Muscle layer of duodenum (tissue), 2 donors: ENCODE data around the gene TMEM89.

Experiments used
- H3K27ac ChIP-seq: one replicate; pipeline ENCODE4 v1.7.0; 2013; ENCODE audit warnings: mild to moderate bottlenecking, low read length
- H3K27me3 ChIP-seq: one replicate; pipeline ENCODE4 v1.7.0; 2013; ENCODE audit warnings: low read depth, mild to moderate bottlenecking, control low read depth, low read length
- H3K36me3 ChIP-seq, 2 donors: one replicate each; pipeline ENCODE4 v1.7.0; 2013; ENCODE audit warnings: low read length in 2 of 2, control low read depth in 1 of 2, mild to moderate bottlenecking in 1 of 2; ENCODE audit not compliant: insufficient read depth in 2 of 2, control insufficient read depth in 1 of 2
- H3K4me1 ChIP-seq, 2 donors: one replicate each; pipeline ENCODE4 v1.7.0; 2013; ENCODE audit warnings: low read length in 2 of 2, mild to moderate bottlenecking in 2 of 2, control low read depth in 1 of 2, moderate library complexity in 1 of 2; ENCODE audit not compliant: insufficient read depth in 2 of 2, control insufficient read depth in 1 of 2
- H3K4me3 ChIP-seq, 2 donors: one replicate each; pipeline ENCODE4 v1.7.0; 2013; ENCODE audit warnings: low read length in 2 of 2, low read depth in 1 of 2, mild to moderate bottlenecking in 1 of 2
- H3K9me3 ChIP-seq, 2 donors: one replicate each; pipeline ENCODE4 v1.7.0; 2013; ENCODE audit warnings: low read length in 2 of 2, control low read depth in 1 of 2, mild to moderate bottlenecking in 1 of 2; ENCODE audit not compliant: control insufficient read depth in 1 of 2
- donor health status: healthy.

TMEM89 gene

GRCh38 chr3:48594417-48595049 lies 27.0 kb downstream of the TMEM89 start:
- Histone ChIP-seq H3K4me3 (peak overlapping the region; percentile 21 to 53), H3K27me3 (peaks cover 4% of the 10 kb centered on the region), H3K4me1 (peaks cover 13 to 36% of the 10 kb centered on the region in 2 donors), H3K9me3 (no peaks in the 10 kb centered on the region), H3K36me3 (peaks cover 20 to 21% of the 10 kb centered on the region in 2 donors), H3K27ac (no peak overlapping the region)

DNA sequence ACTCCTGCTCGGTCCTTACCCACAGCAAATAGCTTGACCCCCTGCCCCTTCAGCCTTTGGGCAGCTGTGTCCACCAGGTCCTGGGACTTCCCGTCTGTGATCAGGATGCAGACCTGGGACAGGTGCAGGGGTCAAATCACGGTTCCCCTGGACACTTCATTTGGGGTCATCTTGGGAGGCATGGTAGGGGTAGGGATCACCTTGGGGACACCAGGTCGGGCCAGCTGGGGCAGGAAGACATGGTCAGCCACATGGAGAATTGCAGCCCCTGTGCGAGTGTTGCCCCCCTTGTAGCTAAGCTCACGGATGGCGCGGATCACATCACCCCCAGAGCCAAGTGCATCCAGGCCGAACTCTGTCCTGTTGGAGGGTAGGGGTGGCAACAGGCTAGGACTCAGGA lies 28.2 kb downstream of the TMEM89 start:
- Histone ChIP-seq H3K36me3 (peaks cover 8 to 10% of the 10 kb centered on the region in 2 donors), H3K4me3 (no peak overlapping the region), H3K27me3 (peaks cover 4% of the 10 kb centered on the region), H3K9me3 (no peaks in the 10 kb centered on the region), H3K27ac (no peak overlapping the region), H3K4me1 (peaks cover 4 to 24% of the 10 kb centered on the region in 2 donors)

DNA sequence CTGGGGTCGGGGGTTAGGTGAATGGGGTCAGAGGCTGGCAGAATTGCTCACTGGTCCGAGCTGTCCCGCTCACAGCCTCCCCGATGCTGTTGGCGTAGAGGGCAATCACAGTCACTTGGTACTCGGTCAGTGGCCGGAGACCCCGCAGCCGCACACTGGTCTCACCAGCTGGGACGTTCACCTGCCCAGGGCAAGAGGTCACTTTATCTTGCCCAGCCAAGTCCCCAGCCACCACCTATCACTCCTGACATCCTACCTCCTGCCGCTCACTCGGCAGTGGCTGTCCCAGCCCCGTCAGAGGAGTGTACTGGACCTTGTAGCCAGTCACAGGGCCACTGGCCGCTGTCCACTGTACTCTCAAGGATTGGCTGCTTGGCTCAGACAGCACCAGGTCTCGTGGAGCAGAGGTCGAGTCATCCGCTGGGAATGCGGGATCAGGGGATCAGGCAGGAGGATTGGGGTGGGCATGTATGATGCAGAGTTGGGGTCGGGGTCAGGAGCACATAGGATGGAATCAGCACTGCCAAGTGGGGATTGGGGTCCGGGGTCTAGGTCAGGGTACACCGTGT lies 29.0 kb downstream of the TMEM89 start:
- H3K4me3 ChIP-seq, result no peak overlapping the region
- peaks cover 4% of the 10 kb centered on the region for H3K27me3 ChIP-seq
- H3K36me3 ChIP-seq, result peaks cover under 1 to 4% of the 10 kb centered on the region in 2 donors
- no peak overlapping the region for H3K27ac ChIP-seq
- H3K4me1 ChIP-seq, result peaks cover 4 to 17% of the 10 kb centered on the region in 2 donors
- no peaks in the 10 kb centered on the region for H3K9me3 ChIP-seq

- H3K27ac ChIP-seq, result no peak overlapping the region
- peaks cover 4% of the 10 kb centered on the region for H3K27me3 ChIP-seq
- H3K4me1 ChIP-seq, result peaks cover 4 to 16% of the 10 kb centered on the region in 2 donors
- no peak overlapping the region for H3K4me3 ChIP-seq
- peaks cover 0 to 3% of the 10 kb centered on the region in 2 donors for H3K36me3 ChIP-seq
- H3K9me3 ChIP-seq, result no peaks in the 10 kb centered on the region
Observed at GRCh38 chr3:48591886-48592518, 29.6 kb downstream of the TMEM89 start.

DNA sequence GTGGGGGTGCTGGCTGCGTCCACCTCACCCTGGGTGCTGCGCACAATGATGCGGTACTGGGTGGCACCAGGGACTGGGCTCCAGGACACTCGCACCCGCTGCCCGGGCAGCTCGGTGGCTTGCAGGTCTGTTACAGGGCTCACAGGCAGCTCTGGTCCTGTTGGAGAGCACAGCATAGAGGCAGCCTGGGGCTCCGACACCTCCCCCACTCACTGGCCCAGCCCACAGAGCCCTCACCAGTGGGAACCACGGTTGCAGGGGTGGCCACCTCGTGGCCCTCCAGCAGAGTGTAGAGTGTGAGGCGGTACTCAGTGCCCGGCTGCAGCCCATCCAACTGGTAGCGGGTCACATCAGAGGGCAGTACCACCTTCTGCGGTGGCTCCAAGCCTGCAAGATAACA lies 30.1 kb downstream of the TMEM89 start:
- Histone ChIP-seq H3K36me3 (peaks cover 0 to 8% of the 10 kb centered on the region in 2 donors), H3K27ac (no peak overlapping the region), H3K4me1 (peaks cover 4 to 16% of the 10 kb centered on the region in 2 donors), H3K27me3 (peaks cover 4% of the 10 kb centered on the region), H3K9me3 (no peaks in the 10 kb centered on the region), H3K4me3 (no peak overlapping the region)

GRCh38 chr3:48588230-48588629 lies 33.3 kb downstream of the TMEM89 start:
- Histone ChIP-seq H3K4me1 (no peaks in the 10 kb centered on the region), H3K4me3 (no peak overlapping the region), H3K36me3 (peaks cover 0 to 8% of the 10 kb centered on the region in 2 donors), H3K9me3 (no peaks in the 10 kb centered on the region), H3K27me3 (no peaks in the 10 kb centered on the region), H3K27ac (no peak overlapping the region)

DNA sequence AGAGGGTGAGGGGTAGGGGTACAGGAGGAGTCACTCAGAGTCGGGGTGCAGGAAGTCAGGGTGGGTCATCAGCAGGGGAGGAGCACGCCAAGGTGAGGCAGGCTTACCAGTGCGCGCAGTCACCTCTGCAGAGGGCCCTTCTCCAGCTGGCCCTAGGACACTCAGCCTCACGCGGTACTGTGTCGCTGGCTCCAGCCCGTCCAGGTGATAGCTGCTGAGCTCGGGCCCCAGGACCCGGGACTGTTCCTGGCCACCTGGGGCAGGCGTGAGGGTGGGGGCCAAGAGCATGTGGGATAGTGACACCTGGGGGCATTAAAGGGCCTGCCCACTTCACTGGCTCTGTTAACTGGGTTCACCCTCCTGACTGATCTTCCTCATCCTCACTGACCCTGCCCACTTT lies 33.9 kb downstream of the TMEM89 start:
- H3K27ac ChIP-seq, result no peak overlapping the region

DNA sequence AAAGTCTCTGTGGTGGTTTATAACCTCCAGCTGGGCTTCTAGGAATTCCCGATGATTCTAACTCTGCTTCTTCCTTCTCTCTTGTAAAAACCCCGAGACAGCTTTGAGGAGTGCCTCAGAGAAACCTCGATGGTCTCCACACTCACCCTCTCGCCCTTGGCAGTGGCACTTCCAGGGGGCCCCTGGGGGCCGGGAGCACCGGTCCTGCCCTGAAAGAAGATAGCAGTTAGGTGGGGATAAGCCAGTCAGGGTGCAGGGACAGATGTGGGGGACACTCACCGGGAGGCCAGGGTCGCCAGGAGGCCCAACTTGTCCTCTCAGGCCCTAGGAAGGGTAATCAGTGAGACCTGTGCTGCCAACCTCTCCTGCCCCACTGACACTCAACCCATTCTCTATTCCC lies 36.2 kb downstream of the TMEM89 start:
- Histone ChIP-seq H3K36me3 (peaks cover 0 to 8% of the 10 kb centered on the region in 2 donors), H3K4me1 (no peaks in the 10 kb centered on the region)

More for the DNA sequence above, 33.9 kb downstream of the TMEM89 start:
- no peaks in the 10 kb centered on the region for H3K9me3 ChIP-seq
- H3K4me1 ChIP-seq, result no peaks in the 10 kb centered on the region
- peaks cover 0 to 8% of the 10 kb centered on the region in 2 donors for H3K36me3 ChIP-seq
- no peaks in the 10 kb centered on the region for H3K27me3 ChIP-seq
- no peak overlapping the region for H3K4me3 ChIP-seq

GRCh38 chr3:48584836-48585235 lies 36.7 kb downstream of the TMEM89 start:
- Histone ChIP-seq H3K4me3 (no peak overlapping the region), H3K27ac (no peak overlapping the region), H3K27me3 (no peaks in the 10 kb centered on the region), H3K4me1 (no peaks in the 10 kb centered on the region), H3K9me3 (no peaks in the 10 kb centered on the region), H3K36me3 (peaks cover 0 to 8% of the 10 kb centered on the region in 2 donors)

More for the DNA sequence above, 36.2 kb downstream of the TMEM89 start:
- Histone ChIP-seq H3K27ac (no peak overlapping the region), H3K9me3 (no peaks in the 10 kb centered on the region), H3K27me3 (no peaks in the 10 kb centered on the region), H3K4me3 (no peak overlapping the region)

- Histone ChIP-seq H3K36me3 (peaks cover 0 to 3% of the 10 kb centered on the region in 2 donors), H3K27me3 (no peaks in the 10 kb centered on the region), H3K9me3 (no peaks in the 10 kb centered on the region), H3K4me1 (no peaks in the 10 kb centered on the region), H3K27ac (no peak overlapping the region), H3K4me3 (no peak overlapping the region)
Observed at GRCh38 chr3:48581621-48582481, 39.7 kb downstream of the TMEM89 start.

DNA sequence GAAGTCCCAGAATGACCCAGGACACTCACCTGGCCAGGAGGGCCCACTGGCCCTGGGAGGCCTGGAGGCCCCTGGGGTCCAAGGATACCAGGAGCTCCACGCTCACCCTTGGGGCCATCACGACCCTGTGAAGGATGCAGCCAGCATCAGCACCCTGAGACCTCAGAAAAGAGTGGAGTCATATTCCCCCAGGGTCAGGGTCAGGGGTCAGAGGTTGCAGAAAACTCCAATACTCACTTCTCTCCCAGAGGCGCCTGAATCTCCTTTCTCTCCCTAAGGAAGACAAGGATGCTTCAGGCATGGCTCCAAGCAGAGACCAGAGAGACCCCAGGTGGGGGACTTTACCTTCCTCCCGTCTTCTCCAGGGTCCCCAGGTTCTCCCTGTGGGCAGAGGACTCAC lies 44.9 kb downstream of the TMEM89 start:
- no peaks in the 10 kb centered on the region for H3K4me1 ChIP-seq
- H3K36me3 ChIP-seq, result no peaks in the 10 kb centered on the region
- H3K27ac ChIP-seq, result no peak overlapping the region
- no peaks in the 10 kb centered on the region for H3K27me3 ChIP-seq
- no peaks in the 10 kb centered on the region for H3K9me3 ChIP-seq
- H3K4me3 ChIP-seq, result no peak overlapping the region
